Spleen (tissue), 7 donors: Measurements from ENCODE around the gene IL13RA1.

Experiments used
- CTCF ChIP-seq, 11 experiments: fragments of 200-600 bp in 7 of 11; fragments of 450-650 bp in 4 of 11; sonication (generic) in 4 of 11; IDR thresholded peaks in 8 of 11; conservative IDR thresholded peaks in 3 of 11; 1 replicate in 7 of 11; 2 replicates in 4 of 11; pipeline versions ENCODE4 v1.4.0 to v1.8.0; 2016 to 2021; ENCODE audit warnings: antibody characterized with exemption in 11 of 11, inconsistent platforms in 4 of 11, mild to moderate bottlenecking in 1 of 11
- POLR2A ChIP-seq, 3 donors: fragments of 450-650 bp; IDR thresholded peaks; one replicate each; pipeline ENCODE4 v1.5.1; 2017; ENCODE audit warnings: antibody characterized with exemption in 3 of 3, mild to moderate bottlenecking in 1 of 3
- POLR2AphosphoS5 ChIP-seq, 3 donors: sonication (generic); formaldehyde crosslinking; IDR thresholded peaks; one replicate each; pipeline ENCODE4 v1.5.1; 2017; ENCODE audit warnings: antibody characterized with exemption in 3 of 3
- donor health status: DM: no; HTN: no; CAD: no; lungs with moderate emphysema.
- donor health status: DM: no; HTN: no; CAD: no.
- donor health status: DM: no; HTN: no; CAD: no.

- TF ChIP-seq CTCF (IDR thresholded peaks at IDR 0.05 in 8 of 11, conservative IDR thresholded peaks at IDR 0.05 in 3 of 11) (no peak), POLR2A (IDR thresholded peaks at IDR 0.05) (no peak), POLR2AphosphoS5 (IDR thresholded peaks at IDR 0.05) (no peak)
Measured at GRCh38 chrX:118702741-118703140, 24.7 kb upstream of the IL13RA1 start.
